Esophagus squamous epithelium (tissue), 4 donors: Measurements from ENCODE around the gene TGM3.

Experiments used
- CTCF ChIP-seq, 6 experiments: fragments of 450-650 bp in 4 of 6; fragments of 200-600 bp in 2 of 6; sonication (generic) in 2 of 6; IDR thresholded peaks; one replicate each; pipeline ENCODE4 v1.5.1; 2016 to 2019; ENCODE audit warnings: antibody characterized with exemption in 6 of 6, mild to moderate bottlenecking in 4 of 6, moderate library complexity in 4 of 6
- POLR2A ChIP-seq, 4 donors: fragments of 450-650 bp; IDR thresholded peaks; one replicate each; pipeline ENCODE4 v1.6.1; 2017; ENCODE audit warnings: antibody characterized with exemption in 4 of 4, mild to moderate bottlenecking in 4 of 4, moderate library complexity in 3 of 4

GRCh38 chr20:2292416-2293110 is 3.2 kb upstream of the TGM3 start:
- TF ChIP-seq CTCF (IDR thresholded peaks at IDR 0.05), result no peak
- no peak for TF ChIP-seq POLR2A (IDR thresholded peaks at IDR 0.05)
